GM21528 (cell line): ENCODE results near the gene KDM4B.

Experiments
- ATAC-seq: cut with Tn5 transposase; IDR thresholded peaks from one replicate; pipeline ENCODE4 v1.9.1; 2021; ENCODE audit warnings: mild to moderate bottlenecking, moderate library complexity; ENCODE audit not compliant: unreplicated experiment, low FRiP score

Gene KDM4B

DNA sequence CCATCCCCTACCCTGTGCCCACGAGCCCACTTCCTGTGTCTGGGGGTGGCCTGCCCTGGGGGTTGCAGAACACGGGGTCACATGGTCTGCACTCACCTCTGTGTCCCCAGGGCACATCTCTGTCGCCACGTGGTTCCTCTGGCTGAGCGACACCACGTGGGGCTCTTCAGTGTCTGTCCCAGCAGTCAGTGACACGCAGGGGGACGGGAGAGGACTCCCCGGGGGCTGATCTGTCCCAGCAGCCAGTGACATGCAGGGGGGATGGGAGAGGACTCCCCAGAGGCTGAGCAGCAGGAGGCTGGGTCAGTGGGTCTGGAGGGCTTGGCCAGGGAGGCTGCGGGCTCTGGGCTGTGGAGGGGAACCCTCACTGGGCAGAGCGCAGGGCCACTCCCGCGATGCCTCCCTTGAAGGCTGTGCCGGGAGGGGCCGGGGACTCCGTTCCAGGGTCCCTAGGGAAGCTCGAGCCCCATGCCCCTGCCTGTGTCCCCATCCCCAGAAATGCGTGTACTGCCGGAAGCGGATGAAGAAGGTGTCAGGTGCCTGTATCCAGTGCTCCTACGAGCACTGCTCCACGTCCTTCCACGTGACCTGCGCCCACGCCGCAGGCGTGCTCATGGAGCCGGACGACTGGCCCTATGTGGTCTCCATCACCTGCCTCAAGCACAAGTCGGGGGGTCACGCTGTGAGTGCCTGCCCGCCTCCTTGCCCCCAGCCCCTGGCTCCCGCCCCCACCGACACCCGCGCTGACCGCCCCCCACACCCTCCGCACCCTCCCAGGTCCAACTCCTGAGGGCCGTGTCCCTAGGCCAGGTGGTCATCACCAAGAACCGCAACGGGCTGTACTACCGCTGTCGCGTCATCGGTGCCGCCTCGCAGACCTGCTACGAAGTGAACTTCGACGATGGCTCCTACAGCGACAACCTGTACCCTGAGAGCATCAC lies 174.8 kb downstream of the KDM4B start:
- ATAC-seq = no peak

DNA sequence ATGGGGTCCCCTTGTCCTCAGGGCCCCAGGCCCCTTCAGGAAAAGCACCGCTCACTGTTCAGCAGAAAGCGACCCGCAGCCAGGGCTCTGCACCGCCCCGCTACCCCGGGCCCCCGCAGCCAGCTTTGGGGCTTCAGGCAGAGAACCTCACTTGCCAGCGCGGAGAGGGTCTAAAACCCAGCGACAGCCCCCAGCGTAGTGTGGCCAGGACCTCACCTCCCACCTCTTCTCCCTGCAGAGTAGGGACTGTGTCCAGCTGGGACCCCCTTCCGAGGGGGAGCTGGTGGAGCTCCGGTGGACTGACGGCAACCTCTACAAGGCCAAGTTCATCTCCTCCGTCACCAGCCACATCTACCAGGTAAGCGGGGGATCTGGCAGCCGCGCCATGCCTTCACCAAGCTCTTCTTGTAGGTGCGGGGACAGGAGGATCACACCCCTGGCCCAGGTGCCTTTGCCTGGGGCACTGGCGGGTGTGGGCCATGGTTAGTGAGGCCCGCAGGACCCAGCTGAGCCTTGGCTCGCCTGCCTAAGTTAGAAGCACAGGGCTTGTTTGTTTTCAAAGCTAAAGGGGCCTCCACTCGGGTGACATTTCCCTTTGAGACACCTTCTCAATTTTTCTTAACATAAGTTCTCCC lies 175.7 kb downstream of the KDM4B start:
- no peak for ATAC-seq

DNA sequence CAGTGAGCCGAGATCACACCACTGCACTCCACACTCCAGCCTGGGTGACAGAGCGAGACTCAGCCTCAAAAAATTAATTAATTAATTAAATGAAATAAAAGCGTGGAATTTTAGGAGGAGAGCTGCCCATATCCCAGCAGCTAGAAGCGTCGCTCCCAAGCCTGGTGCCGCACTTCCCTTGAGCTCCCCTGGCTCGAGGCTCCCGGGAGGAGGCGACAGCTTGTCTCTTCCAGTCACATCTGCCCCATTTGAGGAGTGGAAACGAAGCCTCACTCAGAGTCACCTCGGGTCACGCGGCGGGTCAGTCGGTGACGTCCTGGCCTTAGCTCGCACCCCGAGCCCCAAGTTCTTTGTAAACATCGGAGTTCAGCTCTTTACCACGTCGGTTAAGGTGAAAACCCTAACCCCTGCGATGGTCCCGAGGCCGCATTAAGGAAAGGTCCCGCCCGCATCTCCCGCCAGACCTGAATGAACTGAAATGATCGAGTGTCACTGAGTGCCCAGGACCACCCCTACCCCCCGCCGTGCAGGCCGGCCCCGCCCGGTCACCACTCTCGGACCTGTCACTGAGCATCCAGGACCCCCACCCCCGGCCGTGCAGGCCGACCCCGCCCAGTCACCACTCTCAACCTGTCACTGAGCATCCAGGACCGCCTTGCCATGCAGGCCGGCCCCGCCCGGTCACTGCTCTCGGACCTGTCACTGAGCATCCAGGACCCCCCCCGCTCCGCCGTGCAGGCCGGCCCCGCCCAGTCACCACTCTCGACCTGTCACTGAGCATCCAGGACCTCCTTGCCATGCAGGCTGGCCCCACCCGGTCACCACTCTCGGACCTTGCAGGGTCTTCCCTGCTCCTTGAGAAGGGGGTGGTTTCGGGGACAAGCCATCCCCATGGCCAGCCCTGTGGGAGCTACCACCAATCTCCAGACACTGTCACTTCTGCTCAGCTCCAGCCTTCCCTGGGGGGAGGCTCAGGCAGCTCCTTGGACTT lies 176.9 kb downstream of the KDM4B start:
- ATAC-seq = no peak

DNA sequence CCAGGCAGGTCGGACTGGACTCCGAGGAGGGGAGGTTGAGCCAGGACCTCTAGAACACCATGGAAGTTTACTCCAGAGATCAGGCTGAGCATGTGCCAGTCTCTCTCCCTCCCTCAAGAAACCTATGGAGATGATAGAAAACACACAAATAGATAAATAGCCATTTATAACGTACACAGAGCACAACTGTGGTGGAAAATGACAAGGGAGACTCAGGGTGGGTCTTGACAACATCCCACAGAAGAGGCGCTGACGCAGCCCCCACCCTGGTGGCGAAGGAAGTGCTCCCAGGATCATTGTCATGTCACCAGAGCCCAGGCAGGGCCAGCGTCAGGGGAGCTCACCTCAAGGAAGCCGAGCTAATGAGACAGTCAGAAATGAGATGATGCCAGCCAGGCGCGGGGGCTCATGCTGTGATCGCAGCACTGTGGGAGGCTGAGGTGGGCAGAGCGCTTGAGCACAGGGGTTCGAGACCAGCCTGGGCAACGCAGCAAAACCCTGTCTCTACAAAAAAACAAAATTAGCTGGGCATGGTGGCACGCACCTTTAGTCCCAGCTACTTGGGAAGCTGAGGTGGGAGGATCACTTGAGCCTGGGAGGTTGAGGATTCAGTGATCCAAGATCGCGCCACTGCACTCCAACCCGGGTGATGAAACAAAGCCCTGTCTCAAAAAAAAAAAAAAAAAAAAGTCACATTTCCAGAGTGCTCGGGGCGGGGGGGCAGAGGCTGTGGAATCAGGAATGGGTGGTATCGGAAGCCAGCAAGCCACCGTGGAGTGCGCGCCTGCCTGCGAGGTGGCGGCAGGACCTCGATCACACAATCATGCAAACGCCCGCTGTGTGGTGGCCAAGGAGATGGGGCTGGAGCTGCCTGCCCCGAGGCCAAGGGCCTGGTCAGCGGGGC lies 178.4 kb downstream of the KDM4B start:
- ATAC-seq = no peak

DNA sequence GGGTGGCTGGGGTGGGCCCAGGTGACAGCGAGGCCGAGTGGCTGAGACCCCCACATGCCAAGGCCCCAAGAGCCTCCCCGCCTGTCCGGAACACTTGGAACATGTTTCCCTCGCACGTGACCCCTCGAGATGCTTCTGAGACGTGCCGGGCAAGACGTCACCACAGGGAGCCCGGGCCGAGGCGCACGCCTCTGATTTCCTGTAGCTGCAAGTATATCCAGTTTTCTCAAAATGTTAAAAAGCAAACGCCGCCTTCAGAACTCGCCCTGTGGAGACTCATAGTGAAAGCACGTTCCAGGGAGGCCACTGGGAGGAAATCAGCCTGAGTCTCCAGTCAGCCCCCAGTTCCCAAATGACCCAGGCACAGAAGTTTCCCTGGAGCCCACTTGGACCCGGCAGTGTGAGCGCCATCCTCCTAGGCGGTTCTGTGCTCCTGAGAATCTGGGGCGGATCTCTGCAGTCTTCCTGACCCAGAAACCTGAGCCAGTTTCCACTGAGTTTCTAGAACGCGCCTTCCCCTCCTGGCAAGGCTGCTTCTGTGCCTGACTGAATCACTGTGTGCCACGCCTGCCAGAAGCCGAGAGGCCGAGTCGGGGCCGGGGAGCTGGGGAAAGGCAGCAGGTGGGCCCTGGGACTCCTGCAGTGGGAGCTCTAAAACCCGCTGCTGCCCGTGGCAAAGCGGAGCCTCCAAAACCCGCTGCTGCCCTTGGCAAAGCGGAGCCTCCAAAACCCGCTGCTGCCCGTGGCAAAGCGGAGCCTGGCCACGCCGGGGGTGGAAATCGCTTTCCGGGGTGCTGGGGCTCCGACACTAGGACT lies 179.3 kb downstream of the KDM4B start:
- no peak for ATAC-seq

DNA sequence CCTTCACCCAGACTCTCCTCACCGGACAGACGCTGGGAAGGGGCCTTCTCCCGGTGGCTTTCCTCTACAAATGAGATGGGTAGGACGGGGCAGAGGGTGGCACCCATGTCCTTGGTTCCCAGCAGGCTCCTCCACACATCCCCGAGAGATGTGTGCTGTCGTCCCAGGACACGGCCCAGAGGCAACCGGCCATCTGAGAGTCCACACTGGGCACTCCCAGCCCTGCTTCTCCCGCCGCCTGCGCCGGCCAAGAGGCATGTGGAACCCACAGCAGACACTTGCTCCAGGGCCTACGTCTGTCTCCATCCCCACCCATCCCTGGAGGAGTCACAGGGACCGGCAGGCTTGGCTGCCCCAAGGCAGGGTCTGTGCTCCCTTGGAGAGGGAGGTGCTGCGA lies 179.9 kb downstream of the KDM4B start:
- no peak for ATAC-seq

DNA sequence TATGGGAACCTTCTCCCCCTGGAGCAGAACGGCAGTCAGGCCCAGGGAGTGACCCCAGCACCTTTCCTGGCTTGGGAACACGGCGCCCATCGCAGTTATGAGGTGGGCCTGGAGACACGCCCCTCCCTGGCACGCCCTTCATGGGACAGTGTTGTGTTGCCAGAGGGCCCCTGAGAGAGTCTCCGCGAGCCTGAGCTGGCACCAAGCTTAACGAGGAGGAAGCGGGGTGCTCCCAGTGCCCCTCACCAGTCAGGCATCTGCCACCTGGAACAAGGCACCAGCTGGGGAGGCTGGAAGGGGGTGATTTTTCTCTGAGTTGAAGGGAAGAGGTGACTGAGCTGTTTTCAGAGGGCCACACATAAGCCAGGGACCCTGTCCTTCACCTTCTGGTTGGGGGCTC lies 180.6 kb downstream of the KDM4B start:
- ATAC-seq = no peak

DNA sequence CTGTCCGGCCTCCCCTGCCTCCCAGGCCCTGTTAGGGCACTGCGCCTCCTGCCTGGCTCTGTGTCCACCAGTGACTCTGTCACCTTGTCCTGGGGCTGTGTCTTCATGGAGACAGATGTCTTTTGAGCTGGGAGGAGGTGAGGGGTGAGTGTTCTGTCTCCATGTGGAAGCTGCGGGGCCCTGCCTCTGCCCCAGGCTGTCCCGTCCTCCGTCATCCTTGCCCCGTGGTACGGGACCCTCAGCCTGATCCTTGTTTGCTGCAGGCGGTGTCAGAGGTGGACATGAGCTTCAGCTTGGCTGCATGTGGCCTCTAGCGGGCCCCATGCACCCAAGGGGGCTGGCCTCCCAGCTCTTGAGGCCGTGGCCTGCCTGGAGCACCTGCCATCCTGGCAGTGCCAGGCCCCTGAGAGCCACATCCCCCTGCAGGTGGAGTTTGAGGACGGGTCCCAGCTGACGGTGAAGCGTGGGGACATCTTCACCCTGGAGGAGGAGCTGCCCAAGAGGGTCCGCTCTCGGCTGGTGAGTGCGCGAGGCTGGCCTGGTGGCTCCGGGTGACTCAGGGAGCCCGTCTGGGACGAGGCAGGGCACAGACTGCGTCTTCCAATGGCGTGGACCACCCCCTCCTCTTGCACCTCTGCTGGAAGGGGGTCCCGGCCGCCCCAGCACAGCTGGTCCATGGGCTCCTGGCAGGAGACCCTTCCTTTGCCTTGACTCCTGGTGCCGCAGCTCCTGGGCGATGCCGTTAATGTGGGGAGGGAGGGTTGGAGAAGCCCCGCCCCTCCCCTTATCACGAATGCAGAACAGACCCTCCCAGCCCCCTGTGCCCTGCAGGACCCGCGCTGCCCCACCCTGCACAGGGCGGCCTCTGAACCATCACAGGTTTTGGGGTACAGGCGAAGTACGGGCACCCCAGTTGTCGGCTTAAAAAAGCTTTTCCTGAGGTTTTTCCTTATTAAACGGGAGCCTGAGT lies 181.3 kb downstream of the KDM4B start:
- no peak for ATAC-seq

DNA sequence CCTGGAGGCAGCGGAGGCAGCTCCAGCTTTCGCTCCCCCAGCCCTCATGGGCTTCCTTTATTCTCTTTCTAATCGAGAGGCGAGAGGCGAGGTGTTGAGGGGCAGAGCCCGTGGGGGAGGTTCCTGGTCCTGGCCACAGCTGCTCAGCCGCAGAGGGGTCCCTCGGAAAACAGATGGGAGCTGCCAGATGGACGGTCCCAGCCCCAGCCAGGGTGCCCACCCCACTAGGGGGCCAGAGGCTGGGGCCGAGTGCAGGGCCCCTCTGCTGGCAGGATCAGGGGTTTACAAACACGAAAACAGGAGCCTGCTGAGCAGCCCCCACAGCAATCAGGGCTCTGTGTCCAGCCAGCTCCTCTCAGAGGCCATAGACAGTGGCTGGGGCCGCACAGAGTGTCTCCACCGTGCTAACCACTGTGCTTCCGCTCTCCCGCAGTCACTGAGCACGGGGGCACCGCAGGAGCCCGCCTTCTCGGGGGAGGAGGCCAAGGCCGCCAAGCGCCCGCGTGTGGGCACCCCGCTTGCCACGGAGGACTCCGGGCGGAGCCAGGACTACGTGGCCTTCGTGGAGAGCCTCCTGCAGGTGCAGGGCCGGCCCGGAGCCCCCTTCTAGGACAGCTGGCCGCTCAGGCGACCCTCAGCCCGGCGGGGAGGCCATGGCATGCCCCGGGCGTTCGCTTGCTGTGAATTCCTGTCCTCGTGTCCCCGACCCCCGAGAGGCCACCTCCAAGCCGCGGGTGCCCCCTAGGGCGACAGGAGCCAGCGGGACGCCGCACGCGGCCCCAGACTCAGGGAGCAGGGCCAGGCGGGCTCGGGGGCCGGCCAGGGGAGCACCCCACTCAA lies 182.2 kb downstream of the KDM4B start:
- ATAC-seq = no peak

DNA sequence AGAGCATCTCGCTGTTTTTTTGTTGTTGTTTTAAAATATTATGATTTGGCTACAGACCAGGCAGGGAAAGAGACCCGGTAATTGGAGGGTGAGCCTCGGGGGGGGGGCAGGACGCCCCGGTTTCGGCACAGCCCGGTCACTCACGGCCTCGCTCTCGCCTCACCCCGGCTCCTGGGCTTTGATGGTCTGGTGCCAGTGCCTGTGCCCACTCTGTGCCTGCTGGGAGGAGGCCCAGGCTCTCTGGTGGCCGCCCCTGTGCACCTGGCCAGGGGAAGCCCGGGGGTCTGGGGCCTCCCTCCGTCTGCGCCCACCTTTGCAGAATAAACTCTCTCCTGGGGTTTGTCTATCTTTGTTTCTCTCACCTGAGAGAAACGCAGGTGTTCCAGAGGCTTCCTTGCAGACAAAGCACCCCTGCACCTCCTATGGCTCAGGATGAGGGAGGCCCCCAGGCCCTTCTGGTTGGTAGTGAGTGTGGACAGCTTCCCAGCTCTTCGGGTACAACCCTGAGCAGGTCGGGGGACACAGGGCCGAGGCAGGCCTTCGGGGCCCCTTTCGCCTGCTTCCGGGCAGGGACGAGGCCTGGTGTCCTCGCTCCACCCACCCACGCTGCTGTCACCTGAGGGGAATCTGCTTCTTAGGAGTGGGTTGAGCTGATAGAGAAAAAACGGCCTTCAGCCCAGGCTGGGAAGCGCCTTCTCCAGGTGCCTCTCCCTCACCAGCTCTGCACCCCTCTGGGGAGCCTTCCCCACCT lies 183.3 kb downstream of the KDM4B start:
- ATAC-seq = no peak

DNA sequence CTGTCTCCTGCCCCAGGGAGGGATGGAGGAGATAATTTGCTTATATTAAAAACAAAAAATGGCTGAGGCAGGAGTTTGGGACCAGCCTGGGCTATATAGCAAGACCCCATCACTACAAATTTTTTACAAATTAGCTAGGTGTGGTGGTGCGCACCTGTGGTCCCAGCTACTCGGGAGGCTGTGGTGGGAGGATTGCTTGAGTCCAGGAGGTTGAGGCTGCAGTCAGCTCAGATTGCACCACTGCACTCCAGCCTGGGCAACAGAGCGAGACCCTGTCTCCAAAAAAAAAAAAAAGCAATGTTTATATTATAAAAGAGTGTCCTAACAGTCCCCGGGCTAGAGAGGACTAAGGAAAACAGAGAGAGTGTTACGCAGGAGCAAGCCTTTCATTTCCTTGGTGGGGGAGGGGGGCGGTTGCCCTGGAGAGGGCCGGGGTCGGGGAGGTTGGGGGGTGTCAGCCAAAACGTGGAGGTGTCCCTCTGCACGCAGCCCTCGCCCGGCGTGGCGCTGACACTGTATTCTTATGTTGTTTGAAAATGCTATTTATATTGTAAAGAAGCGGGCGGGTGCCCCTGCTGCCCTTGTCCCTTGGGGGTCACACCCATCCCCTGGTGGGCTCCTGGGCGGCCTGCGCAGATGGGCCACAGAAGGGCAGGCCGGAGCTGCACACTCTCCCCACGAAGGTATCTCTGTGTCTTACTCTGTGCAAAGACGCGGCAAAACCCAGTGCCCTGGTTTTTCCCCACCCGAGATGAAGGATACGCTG lies 184.0 kb downstream of the KDM4B start:
- no peak for ATAC-seq

DNA sequence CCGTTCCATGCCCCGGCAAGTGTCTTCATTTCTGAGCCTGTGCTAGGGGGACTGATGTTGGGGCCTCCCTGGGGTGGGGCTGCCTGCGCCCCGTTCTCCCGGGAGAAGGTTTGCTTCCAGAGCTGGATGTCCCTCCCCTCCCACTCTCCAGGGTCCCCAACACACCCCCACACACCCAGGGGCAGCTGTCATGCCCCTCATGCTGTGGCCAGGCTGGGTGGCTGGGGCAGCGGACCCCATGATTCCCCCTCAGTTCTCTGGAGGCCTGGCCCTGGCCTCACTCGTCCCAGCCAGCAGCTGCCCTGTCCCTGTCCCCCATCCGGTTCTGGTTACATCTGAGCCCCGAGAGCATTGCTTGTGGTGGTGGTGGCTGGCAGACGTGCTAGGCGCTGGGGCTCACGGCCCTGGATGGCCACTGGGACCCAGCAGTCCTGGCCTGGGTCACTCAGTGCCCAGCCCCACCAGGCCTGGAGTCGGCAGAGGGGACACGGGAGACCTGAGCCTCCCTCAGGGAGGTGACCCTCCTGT lies 184.8 kb downstream of the KDM4B start:
- ATAC-seq = no peak

DNA sequence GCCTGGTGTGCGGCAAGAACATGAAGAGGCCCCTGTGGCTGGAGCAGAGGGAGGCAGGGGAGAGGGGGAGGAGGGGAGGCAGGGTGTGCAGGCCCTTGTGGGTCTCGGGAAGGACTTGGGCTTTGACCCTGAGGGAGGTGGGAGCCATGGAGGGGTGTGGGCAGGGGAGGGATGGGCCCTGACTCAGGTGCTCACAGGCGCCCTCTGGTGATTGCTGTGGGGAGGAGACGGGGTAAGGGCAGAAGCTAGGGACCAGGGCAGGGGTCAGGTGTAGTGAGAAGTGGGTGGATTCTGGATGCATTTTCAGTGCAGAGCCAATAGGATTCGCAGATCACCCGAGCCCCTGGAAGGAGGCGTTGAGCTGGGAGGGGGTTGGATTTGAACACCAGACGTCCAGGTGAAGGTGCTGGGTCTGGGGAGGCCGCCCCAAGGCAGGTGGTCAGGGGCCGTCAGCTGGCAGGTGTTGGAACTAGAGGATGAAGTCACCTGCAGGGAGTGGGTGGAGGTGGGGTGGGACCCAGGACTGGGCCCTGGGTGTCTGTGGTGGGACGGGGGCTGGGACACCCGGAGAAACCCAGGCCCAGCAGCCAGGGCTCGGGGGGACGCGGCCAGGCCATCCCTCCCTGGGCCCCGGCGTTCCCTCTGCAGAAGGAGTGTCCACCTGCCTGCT lies 185.4 kb downstream of the KDM4B start:
- no peak for ATAC-seq

DNA sequence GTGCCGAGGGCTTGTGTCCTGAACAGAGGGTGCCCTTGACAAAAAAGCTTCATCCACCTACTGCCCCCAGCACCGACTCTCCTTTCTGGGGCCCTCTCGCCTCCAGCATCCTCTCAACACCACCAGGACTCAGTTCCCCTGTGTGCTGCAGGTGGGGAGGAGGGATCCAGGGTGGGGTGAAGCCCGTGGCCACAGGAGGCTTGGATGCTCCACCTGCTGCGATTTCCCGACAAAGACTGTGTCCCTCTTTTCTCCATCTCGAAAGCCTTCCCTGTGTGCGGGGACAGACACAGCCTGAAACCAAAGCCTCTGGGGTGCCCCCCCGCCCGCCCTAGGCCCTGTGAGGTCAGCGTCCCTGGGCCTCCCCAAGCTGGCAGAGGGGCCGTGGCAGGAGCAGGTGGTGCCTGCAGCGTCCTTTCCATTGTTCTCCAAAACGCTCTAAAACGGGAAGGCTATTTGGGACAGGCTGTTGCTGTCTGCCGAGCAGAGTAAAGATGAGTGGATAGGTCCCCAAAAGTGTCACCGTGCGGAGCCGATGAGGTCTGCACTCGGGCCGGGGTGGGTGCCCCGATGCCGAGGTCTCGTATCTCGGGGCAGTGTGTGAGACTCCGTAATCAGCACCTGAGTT lies 186.0 kb downstream of the KDM4B start:
- no peak for ATAC-seq
